Measurements from ENCODE around the gene P4HB. TPM values are rescaled to one million over a fixed set of nuclear protein-coding genes. Genes with fewer than 3 reads are reported as not detected.

The P4HB gene
- total RNA-seq, 2 experiments from 2014 or later: 388 to 577 TPM

GRCh38 chr17:81812571-81813370 is 47.6 kb downstream of the P4HB start:
- no peaks in the 10 kb centered on the region for H3K9me3 ChIP-seq (ENCODE audit: low read length)
- H3K4me2 ChIP-seq (ENCODE audit: low read length): no peak overlapping the region
- no peaks in the 10 kb centered on the region for H3K9me2 ChIP-seq (ENCODE audit: insufficient read depth, low read length)
- no peak for TF ChIP-seq EZH2phosphoT487 (IDR thresholded peaks at IDR 0.05; ENCODE audit: borderline replicate concordance, low read depth, low read length)
- TF ChIP-seq, protein P1, sequence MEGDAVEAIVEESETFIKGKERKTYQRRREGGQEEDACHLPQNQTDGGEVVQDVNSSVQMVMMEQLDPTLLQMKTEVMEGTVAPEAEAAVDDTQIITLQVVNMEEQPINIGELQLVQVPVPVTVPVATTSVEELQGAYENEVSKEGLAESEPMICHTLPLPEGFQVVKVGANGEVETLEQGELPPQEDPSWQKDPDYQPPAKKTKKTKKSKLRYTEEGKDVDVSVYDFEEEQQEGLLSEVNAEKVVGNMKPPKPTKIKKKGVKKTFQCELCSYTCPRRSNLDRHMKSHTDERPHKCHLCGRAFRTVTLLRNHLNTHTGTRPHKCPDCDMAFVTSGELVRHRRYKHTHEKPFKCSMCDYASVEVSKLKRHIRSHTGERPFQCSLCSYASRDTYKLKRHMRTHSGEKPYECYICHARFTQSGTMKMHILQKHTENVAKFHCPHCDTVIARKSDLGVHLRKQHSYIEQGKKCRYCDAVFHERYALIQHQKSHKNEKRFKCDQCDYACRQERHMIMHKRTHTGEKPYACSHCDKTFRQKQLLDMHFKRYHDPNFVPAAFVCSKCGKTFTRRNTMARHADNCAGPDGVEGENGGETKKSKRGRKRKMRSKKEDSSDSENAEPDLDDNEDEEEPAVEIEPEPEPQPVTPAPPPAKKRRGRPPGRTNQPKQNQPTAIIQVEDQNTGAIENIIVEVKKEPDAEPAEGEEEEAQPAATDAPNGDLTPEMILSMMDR (conservative IDR thresholded peaks at IDR 0.05; ENCODE audit: low read length): no peak
- ChIA-PET POLR2A (interaction anchor here (0.6 kb wide), 2 partner anchors 14 to 120 kb away, joined by 3 read pairs; no protein-coding TSS in a partner anchor), CTCF (ENCODE audit: unreplicated experiment) (interaction anchor here (0.6 kb wide), 1 partner anchor 147 kb away, joined by 6 read pairs; no protein-coding TSS in a partner anchor)
- H3K36me3 ChIP-seq (ENCODE audit: insufficient read depth, low read length): no peaks in the 10 kb centered on the region
- H3K4me3 ChIP-seq (ENCODE audit: low read depth, low read length, poor library complexity, severe bottlenecking): no peak overlapping the region
- no peak overlapping the region for H3K27ac ChIP-seq (ENCODE audit: low read depth, low read length, poor library complexity, severe bottlenecking)
- no peaks in the 10 kb centered on the region for H3K4me1 ChIP-seq (ENCODE audit: insufficient read depth, low read length, poor library complexity, severe bottlenecking)
- no peak overlapping the region for H2AFZ ChIP-seq (ENCODE audit: low read length)
- no peaks in the 10 kb centered on the region for H3K79me2 ChIP-seq (ENCODE audit: insufficient read depth, low read depth, low read length)
- BruUV-seq (replicated peaks): no TSS peak
- intact Hi-C loops (cut with micrococcal nuclease; ENCODE audit: unreplicated experiment): no loop called here
- H4K20me1 ChIP-seq (ENCODE audit: insufficient read depth, low read length): no peaks in the 10 kb centered on the region
- no peak for DNase-seq (ENCODE audit: low spot score)

DNA sequence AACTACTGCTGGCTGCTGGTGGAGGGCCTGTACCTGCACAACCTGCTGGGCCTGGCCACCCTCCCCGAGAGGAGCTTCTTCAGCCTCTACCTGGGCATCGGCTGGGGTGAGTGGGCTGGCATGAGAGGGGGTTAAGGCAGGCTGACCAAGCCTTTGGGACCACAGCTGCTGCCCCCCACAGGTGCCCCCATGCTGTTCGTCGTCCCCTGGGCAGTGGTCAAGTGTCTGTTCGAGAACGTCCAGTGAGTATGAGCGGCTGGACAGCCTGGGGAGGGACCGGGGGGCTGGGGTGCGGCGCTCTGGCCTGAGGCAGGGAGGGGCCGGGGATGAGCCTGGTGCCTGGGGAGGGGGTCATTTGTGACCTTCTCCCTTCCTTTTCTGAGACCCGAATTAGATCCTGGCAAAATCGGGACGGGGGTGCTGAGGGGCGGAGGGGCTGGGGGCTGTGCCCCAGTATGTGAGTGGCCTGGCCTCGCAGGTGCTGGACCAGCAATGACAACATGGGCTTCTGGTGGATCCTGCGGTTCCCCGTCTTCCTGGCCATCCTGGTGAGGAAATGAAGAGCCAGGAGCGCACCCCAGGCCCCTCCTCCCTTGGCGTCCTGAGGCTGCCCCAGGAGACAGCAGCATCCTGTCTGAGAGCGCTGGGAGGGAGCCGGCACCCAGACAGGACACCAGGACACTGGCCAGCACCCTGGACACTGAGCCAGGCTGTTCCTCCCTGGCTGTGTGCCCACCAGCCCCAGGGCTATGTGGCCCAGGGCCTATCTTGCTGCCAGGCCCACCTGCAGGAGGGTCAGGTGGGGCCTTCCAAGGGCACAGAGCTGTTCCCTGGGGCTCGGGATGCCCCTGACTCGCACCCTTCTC is 48.4 kb downstream of the P4HB start:
- Histone ChIP-seq H3K79me2 (ENCODE audit: insufficient read depth, low read depth, low read length) (no peaks in the 10 kb centered on the region), H3K9me3 (ENCODE audit: low read length) (no peaks in the 10 kb centered on the region), H3K4me2 (ENCODE audit: low read length) (no peak overlapping the region), H3K4me1 (ENCODE audit: insufficient read depth, low read length, poor library complexity, severe bottlenecking) (no peaks in the 10 kb centered on the region), H3K4me3 (ENCODE audit: low read depth, low read length, poor library complexity, severe bottlenecking) (no peak overlapping the region), H3K36me3 (ENCODE audit: insufficient read depth, low read length) (no peaks in the 10 kb centered on the region), H2AFZ (ENCODE audit: low read length) (no peak overlapping the region), H3K9me2 (ENCODE audit: insufficient read depth, low read length) (no peaks in the 10 kb centered on the region), H3K27ac (ENCODE audit: low read depth, low read length, poor library complexity, severe bottlenecking) (no peak overlapping the region), H4K20me1 (ENCODE audit: insufficient read depth, low read length) (no peaks in the 10 kb centered on the region)
- DNase-seq (ENCODE audit: low spot score): no peak
- ChIA-PET POLR2A (interaction anchor here (0.6 kb wide), 2 partner anchors 15 to 121 kb away, joined by 3 read pairs; no protein-coding TSS in a partner anchor), CTCF (ENCODE audit: unreplicated experiment) (interaction anchor here (0.6 kb wide), 1 partner anchor 146 kb away, joined by 6 read pairs; no protein-coding TSS in a partner anchor)
- TF ChIP-seq, protein P1 (conservative IDR thresholded peaks at IDR 0.05; ENCODE audit: low read length): no peak
- TF ChIP-seq EZH2phosphoT487 (IDR thresholded peaks at IDR 0.05; ENCODE audit: borderline replicate concordance, low read depth, low read length): no peak
- no TSS peak for BruUV-seq (replicated peaks)
- intact Hi-C loops (cut with micrococcal nuclease; ENCODE audit: unreplicated experiment): no loop called here

Measured in OCI-LY7 (cell line).